ENCODE results near the gene SHFL.

Gene SHFL

DNA sequence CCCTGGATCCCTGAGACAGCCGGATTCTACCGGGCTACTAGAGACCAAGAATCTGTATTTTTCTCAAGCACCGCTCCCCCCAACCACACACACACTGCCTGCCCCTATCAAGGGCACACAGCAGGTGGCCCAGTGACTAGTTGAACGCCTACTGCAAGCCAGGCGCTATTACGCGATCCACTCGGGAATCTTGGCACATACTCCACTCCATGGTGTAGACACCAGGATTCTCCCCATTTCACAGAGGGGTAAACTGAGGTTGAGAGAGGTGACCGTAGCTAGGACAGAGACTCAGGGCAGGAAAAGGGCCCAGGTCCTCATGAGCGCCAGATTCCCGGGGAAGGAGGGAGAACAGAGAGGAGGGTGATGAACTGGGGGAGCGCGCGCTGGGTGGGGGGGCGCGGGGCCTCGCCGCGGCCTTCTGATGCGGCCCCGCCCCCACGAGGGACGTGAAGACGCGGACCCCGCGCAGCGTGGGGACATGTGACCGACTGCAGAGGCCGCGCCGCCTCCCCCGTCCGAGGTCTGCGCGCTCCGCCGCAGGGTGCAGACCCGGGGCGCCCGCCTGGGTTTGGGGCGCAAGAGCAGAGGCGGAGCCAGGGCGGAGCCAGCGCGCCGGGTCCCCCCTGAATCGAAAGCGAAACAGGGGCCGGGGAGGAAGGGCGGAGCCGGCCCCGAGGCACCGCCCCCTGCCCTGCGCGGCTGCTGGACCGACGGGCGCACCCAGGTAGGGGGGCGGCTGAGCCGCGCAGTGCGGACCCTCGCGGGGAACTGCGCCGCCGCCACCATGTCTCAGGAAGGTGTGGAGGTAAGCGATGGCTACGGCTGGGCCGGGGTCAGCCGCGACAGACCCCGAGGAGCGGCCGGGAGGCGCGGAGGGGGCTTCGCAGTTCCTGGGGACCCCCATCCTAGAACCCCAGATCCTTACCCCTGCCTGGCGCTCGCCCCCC lies at the start of gene SHFL (continued):
- TF ChIP-seq ZNF274 (IDR thresholded peaks at IDR 0.05; ENCODE audit: low read length) (no peak), ZNF274 (tag by site-specific recombination; IDR thresholded peaks at IDR 0.05; ENCODE audit: borderline replicate concordance) (no peak), ZBTB48 (tag by site-specific recombination; IDR thresholded peaks at IDR 0.05) (no peak), BCL11A (tag by site-specific recombination; IDR thresholded peaks at IDR 0.05; ENCODE audit: low read depth) (no peak), ZSCAN16 (tag by site-specific recombination; IDR thresholded peaks at IDR 0.05) (no peak), ZNF837 (tag by site-specific recombination; IDR thresholded peaks at IDR 0.05) (no peak), ZNF354C (tag by site-specific recombination; IDR thresholded peaks at IDR 0.05; ENCODE audit: borderline replicate concordance, low read depth) (no peak), ZNF311 (tag by site-specific recombination; IDR thresholded peaks at IDR 0.05; ENCODE audit: borderline replicate concordance) (no peak), ZNF121 (tag by site-specific recombination; IDR thresholded peaks at IDR 0.05) (no peak), ZNF629 (tag by site-specific recombination; IDR thresholded peaks at IDR 0.05) (0 out of 2 replicates have a peak, but pooled peaks have one; percentile 11), ZNF16 (tag by site-specific recombination; IDR thresholded peaks at IDR 0.05; ENCODE audit: low read depth) (no peak), ZNF621 (tag by site-specific recombination; IDR thresholded peaks at IDR 0.05) (no peak), ZNF37A (tag by site-specific recombination; IDR thresholded peaks at IDR 0.05) (no peak), ZNF391 (tag by site-specific recombination; IDR thresholded peaks at IDR 0.05; ENCODE audit: borderline replicate concordance, low read depth) (0 out of 2 replicates have a peak, but pooled peaks have one; percentile 30), SP3 (tag by site-specific recombination; IDR thresholded peaks at IDR 0.05) (peak; percentile 22; the same call in 1 of the 2 replicates), ZNF223 (tag by site-specific recombination; IDR thresholded peaks at IDR 0.05) (no peak), ZFHX2 (tag by site-specific recombination; conservative IDR thresholded peaks at IDR 0.05) (no peak; the same call in 1 of the 2 replicates), ZNF266 (tag by site-specific recombination; IDR thresholded peaks at IDR 0.05; ENCODE audit: low read depth) (no peak), ZNF302 (tag by site-specific recombination; IDR thresholded peaks at IDR 0.05; ENCODE audit: low read depth) (no peak), ZNF701 (tag by site-specific recombination; IDR thresholded peaks at IDR 0.05) (no peak), ZNF175 (tag by site-specific recombination; IDR thresholded peaks at IDR 0.05) (no peak), ZFP69B (tag by site-specific recombination; IDR thresholded peaks at IDR 0.05) (no peak), ZNF433 (tag by site-specific recombination; IDR thresholded peaks at IDR 0.05; ENCODE audit: low read depth) (no peak), ZNF677 (tag by site-specific recombination; IDR thresholded peaks at IDR 0.05) (no peak), ZNF350 (tag by site-specific recombination; IDR thresholded peaks at IDR 0.05) (no peak)
- TF ChIP-seq, protein P1, sequence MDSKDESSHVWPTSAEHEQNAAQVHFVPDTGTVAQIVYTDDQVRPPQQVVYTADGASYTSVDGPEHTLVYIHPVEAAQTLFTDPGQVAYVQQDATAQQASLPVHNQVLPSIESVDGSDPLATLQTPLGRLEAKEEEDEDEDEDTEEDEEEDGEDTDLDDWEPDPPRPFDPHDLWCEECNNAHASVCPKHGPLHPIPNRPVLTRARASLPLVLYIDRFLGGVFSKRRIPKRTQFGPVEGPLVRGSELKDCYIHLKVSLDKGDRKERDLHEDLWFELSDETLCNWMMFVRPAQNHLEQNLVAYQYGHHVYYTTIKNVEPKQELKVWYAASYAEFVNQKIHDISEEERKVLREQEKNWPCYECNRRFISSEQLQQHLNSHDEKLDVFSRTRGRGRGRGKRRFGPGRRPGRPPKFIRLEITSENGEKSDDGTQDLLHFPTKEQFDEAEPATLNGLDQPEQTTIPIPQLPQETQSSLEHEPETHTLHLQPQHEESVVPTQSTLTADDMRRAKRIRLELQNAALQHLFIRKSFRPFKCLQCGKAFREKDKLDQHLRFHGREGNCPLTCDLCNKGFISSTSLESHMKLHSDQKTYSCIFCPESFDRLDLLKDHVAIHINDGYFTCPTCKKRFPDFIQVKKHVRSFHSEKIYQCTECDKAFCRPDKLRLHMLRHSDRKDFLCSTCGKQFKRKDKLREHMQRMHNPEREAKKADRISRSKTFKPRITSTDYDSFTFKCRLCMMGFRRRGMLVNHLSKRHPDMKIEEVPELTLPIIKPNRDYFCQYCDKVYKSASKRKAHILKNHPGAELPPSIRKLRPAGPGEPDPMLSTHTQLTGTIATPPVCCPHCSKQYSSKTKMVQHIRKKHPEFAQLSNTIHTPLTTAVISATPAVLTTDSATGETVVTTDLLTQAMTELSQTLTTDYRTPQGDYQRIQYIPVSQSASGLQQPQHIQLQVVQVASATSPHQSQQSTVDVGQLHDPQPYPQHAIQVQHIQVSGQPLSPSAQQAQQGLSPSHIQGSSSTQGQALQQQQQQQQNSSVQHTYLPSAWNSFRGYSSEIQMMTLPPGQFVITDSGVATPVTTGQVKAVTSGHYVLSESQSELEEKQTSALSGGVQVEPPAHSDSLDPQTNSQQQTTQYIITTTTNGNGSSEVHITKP (tag by site-specific recombination; IDR thresholded peaks at IDR 0.05), result peak; percentile 48
- TF ChIP-seq, protein P2, sequence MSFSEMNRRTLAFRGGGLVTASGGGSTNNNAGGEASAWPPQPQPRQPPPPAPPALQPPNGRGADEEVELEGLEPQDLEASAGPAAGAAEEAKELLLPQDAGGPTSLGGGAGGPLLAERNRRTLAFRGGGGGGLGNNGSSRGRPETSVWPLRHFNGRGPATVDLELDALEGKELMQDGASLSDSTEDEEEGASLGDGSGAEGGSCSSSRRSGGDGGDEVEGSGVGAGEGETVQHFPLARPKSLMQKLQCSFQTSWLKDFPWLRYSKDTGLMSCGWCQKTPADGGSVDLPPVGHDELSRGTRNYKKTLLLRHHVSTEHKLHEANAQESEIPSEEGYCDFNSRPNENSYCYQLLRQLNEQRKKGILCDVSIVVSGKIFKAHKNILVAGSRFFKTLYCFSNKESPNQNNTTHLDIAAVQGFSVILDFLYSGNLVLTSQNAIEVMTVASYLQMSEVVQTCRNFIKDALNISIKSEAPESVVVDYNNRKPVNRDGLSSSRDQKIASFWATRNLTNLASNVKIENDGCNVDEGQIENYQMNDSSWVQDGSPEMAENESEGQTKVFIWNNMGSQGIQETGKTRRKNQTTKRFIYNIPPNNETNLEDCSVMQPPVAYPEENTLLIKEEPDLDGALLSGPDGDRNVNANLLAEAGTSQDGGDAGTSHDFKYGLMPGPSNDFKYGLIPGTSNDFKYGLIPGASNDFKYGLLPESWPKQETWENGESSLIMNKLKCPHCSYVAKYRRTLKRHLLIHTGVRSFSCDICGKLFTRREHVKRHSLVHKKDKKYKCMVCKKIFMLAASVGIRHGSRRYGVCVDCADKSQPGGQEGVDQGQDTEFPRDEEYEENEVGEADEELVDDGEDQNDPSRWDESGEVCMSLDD (tag by site-specific recombination; IDR thresholded peaks at IDR 0.05), result peak; percentile 63; the same call in 1 of the 2 replicates
- TF ChIP-seq, protein P3, sequence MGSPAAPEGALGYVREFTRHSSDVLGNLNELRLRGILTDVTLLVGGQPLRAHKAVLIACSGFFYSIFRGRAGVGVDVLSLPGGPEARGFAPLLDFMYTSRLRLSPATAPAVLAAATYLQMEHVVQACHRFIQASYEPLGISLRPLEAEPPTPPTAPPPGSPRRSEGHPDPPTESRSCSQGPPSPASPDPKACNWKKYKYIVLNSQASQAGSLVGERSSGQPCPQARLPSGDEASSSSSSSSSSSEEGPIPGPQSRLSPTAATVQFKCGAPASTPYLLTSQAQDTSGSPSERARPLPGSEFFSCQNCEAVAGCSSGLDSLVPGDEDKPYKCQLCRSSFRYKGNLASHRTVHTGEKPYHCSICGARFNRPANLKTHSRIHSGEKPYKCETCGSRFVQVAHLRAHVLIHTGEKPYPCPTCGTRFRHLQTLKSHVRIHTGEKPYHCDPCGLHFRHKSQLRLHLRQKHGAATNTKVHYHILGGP (tag by site-specific recombination; IDR thresholded peaks at IDR 0.05), result no peak
- TF ChIP-seq, protein P4, sequence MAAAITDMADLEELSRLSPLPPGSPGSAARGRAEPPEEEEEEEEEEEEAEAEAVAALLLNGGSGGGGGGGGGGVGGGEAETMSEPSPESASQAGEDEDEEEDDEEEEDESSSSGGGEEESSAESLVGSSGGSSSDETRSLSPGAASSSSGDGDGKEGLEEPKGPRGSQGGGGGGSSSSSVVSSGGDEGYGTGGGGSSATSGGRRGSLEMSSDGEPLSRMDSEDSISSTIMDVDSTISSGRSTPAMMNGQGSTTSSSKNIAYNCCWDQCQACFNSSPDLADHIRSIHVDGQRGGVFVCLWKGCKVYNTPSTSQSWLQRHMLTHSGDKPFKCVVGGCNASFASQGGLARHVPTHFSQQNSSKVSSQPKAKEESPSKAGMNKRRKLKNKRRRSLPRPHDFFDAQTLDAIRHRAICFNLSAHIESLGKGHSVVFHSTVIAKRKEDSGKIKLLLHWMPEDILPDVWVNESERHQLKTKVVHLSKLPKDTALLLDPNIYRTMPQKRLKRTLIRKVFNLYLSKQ (tag by site-specific recombination; IDR thresholded peaks at IDR 0.05; ENCODE audit: borderline replicate concordance), result no peak
- TF ChIP-seq, protein P5, sequence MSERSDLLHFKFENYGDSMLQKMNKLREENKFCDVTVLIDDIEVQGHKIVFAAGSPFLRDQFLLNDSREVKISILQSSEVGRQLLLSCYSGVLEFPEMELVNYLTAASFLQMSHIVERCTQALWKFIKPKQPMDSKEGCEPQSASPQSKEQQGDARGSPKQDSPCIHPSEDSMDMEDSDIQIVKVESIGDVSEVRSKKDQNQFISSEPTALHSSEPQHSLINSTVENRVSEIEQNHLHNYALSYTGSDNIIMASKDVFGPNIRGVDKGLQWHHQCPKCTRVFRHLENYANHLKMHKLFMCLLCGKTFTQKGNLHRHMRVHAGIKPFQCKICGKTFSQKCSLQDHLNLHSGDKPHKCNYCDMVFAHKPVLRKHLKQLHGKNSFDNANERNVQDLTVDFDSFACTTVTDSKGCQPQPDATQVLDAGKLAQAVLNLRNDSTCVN (tag by site-specific recombination; optimal IDR thresholded peaks at IDR 0.05), result peak; percentile 46

Measured in HEK293 (cell line).